T47D (cell line): Measurements from ENCODE around the gene SLC38A10.
A peak's percentile ranks its signal among the peaks of the same experiment; 100 is the strongest.

Source experiments
- DNase-seq, 2 experiments: peaks; one replicate each; pipeline versions ENCODE4 v3.0.0 to v3.0.0-alpha.2; 2011 to 2012; ENCODE audit warnings: low read depth in 1 of 2, low spot score in 1 of 2
- JUND ChIP-seq: IDR thresholded peaks from 2 replicates; pipeline ENCODE4 v1.6.1; 2012; ENCODE audit warnings: low read depth
- in situ Hi-C: cut with HindIII; loops from 2 replicates; pipeline ENCODE4 v1.10.0; 2016; ENCODE audit warnings: low sequenced_read_pairs, low pct_unique_long_range_greater_than_20kb

The SLC38A10 gene

DNA sequence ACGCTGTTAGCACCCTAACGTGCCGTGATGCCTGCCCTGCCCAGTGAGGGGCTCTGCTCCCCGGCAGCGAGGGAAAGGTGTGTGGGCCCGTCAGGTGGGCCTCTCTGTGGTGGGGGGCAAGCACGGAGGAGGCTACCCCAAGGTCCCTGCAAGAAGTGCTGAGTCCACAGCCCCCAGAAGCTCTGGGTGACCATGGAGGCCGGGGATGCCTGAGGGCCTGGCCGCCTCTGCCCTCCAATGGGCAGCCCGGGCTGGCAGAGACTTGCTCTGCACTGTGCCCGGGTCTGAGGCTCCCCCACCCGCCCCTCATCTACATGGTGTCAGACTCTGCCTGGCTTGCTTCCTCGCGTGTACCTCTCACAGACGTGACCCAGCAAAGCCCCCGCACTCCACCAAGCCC is 12.2 kb downstream of the SLC38A10 start:
- in situ Hi-C loops: no loop called here
- no peak for TF ChIP-seq JUND
- no peak for DNase-seq

DNA sequence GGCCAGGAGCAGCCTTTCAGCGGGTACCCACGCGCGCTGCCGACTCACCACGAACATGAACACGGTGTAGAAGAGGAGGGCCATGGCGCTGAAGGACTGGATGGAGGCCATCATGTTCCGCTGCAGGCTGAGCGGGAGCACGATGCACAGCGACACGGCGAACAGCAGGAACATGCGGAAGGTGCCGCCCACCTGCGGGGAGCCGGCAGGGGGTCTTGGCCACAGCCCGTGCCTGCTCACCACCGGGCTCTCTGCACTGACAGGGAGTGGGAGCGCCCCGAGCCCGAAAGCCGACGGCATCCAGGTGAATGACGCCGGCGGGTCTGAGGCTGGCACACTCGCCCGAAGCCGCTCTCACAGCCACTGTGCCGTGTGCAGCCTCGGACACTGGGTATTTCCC is 13.0 kb downstream of the SLC38A10 start:
- in situ Hi-C loops: no loop called here
- TF ChIP-seq JUND: no peak
- no peak for DNase-seq

DNA sequence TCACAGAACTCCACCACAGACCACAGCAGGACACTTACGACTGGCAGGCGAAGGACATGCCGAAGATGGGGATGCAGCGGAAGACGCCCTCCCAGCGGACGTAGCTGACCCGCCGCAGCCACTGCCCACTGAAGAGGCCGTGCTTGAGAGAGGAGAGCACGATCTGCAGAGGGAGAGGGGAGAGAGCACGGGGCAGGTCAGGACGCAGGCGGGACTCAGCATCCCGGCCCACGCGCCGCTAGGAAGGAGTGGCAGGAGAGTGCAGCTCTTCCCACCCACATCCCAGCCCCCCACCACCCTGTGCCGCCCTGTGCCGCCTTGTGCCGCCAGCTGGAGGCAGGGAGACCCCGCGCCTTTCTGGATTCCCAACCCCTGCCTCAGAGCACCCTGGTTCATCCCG is 14.5 kb downstream of the SLC38A10 start:
- no peak for TF ChIP-seq JUND
- no peak for DNase-seq
- in situ Hi-C loops: no loop called here

DNA sequence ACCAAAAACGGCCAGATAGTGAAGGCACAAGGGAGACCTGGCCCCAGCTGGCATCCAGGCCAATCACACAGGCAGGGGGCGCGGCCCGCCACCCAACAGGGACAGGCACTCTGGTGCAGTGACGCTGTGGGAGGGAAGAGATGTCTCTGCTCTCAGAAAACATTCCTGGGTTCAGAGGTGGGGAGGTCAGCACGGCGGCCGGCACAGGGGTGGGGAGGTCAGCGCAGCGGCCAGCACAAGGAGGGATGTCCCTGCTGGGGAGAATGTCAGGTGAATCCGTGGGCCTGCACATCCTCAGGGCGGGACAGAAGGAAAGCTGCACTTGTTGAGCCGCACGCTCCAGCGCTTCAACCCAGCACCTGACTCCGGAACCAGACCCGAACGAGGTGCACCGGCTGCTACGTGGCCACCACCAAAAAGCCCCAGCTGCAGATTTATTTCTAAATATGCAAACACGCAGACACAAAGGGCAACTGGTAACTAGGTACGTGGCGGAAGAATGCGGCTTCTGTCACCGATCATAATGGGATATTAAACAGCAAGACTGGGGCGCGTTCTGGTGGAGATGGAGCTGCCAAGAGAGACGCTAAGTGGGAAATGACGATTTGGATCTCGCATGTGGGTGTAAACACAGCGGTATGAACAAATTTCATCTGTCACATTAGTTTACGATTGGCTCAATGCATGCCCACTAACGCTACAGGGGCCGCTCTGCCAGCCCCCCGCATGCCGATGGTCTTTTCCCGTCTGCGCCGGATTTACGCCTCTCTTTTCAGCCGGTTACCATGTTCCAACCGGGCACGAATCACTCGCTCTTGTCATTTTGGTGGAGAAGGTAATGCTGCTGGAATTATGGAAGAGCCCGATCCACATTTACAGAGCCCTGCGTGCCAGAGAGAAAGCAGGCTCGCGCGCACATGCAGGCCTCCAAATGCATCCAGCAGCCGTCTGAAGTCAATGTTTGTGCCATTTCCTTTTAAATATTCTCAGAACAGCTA is 15.5 kb downstream of the SLC38A10 start:
- in situ Hi-C loops: no loop called here
- DNase-seq: no peak
- no peak for TF ChIP-seq JUND

DNA sequence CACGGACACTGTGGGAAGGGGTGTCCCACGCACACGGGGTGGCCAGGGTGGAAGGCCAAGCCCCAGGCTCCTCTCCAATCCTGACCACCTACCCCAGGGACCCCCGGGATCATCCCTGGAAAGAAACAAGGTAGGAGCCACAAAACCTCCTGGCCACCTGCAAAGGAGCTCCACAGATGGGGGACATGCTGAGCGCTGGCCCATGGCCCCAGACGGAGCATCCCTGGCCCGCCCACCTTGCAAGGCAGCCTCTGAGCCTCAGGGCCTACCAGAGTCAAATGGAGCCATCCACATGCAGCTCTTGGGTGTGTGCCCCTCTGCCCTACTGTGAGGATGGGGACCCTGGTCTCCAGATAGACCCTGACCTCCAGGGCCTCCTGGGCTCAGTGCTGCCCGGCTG is 16.3 kb downstream of the SLC38A10 start:
- DNase-seq: no peak
- in situ Hi-C loops: no loop called here
- no peak for TF ChIP-seq JUND

DNA sequence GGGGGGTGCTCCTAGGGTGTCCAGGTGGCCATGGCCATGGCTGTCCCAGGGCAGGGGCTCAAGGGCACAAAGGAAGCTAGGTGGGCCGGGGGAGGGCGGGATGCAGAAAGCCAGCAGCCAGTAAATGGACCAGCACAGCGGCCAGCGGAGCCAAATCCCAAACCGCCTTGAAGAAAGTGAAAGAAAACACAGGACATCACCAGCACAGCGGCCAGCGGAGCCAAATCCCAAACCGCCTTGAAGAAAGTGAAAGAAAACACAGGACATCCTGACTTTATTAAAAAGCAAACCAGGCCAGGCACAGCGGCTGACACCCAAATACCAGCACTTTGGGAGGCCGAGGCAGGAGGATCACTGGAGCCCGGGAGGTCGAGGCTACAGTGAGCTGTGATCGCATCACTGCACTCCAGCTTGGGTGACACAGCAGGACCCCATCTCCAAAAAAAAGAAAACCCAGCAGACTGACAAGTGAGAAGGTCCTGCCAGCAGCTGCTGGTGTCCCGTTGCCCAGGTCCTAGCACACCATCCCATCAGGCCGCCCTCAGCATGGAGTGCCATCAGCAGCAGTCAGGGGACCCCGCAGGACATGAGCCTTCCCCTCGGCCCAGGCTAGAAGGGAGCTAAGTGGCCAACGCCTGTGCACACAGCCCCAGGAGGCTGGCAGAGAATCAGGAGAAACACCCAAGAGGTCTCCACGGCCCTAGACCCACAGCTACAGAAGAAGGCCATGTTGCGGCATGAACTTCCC is 17.0 kb downstream of the SLC38A10 start:
- no peak for TF ChIP-seq JUND
- DNase-seq: no peak
- in situ Hi-C loops: no loop called here

DNA sequence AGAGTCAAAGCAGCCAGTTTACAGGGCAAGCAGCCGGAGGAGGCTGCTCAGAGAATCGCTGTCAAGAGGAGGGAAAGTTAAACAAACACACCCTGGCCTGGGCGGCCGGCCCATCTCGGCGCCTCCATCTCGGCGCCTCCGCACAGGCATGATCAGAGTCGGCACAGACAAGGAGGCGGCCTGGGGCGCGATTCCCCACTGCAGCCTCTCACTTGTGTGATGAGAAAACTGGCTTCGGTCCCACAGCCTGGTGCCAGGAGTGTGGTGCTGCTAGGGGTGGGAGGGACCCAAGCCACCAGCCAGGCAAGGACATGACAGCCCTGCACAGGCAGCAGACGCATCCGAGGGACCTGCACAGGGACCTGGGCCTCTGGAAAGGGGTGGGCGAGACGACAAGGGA is 17.7 kb downstream of the SLC38A10 start:
- TF ChIP-seq JUND: no peak
- in situ Hi-C loops: no loop called here
- no peak for DNase-seq

DNA sequence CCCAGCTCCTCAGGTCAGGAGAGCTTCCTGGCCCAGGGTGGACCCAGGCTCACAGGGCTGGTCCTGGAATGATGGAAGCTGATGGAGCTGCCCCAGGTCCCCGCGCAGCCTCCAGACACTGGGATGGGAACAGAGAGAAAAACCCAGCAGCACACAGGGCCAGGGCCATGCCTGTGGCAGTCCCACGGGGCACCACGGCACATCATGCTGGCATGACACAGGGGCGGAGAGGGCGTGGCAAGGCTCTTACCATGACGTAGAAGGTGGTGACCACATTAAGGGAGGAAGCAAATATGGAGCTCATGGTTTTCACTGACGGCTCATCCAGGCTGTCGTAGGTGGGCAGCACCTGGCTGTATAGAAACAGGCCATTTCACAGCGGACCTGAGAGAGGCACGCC is 18.3 kb downstream of the SLC38A10 start:
- DNase-seq: no peak
- in situ Hi-C loops: no loop called here
- TF ChIP-seq JUND: no peak

DNA sequence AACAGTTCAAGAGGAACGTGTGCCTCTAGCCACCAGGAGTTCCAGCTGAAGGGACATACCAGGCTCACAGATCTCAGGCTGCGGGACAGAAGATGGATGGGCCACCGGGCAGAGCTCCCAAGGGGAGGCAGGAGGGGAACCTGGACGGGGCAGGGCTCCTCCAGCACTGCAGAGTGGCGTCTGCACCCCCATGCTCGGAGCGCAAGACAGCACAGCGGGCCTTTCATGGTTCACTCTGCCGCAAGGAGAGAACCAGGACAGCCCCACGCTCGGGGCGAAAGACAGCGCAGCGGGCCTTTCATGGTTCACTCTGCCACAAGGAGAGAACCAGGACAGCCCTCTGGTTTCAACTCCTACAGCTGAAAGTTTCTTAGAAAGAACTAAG is 20.6 kb downstream of the SLC38A10 start:
- DNase-seq: no peak
- TF ChIP-seq JUND: no peak
- in situ Hi-C loops: no loop called here

DNA sequence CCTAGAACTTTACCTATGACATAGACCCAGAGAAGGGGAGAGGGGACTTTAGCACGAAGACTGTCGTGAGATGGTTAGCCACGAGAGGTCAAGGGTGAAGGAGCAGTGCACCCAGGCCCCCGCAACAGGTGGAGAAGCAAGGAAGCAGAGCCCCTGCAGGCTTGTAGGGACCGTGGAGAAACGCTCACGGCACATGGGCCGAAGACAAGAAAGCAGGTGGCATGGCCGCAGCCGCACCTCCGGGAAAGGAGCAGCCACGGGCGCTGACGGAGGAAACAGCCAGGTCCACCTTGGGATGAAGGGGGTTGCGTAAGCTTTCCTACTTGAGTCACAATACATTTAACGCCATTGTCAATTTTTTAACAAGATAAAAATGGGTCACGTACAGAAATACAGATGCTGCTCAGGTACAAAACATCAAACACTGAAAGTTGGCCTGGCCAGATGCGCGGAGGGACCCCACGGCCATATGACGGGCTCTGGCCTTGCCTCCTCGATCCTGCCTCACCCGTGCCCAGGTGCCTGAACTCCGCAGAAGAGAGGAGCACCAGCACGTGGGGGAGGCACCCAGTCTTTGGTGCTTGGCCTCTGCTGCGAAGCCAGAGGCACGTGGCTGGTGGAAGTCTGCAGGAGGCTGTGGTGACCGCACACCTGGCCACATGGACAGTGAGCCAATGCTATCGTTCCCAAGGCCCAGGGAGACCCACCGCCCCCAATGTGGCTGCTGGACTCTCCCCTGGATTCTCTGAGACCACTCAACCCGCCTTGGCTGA is 21.2 kb downstream of the SLC38A10 start:
- in situ Hi-C loops: no loop called here
- no peak for DNase-seq
- TF ChIP-seq JUND: no peak

DNA sequence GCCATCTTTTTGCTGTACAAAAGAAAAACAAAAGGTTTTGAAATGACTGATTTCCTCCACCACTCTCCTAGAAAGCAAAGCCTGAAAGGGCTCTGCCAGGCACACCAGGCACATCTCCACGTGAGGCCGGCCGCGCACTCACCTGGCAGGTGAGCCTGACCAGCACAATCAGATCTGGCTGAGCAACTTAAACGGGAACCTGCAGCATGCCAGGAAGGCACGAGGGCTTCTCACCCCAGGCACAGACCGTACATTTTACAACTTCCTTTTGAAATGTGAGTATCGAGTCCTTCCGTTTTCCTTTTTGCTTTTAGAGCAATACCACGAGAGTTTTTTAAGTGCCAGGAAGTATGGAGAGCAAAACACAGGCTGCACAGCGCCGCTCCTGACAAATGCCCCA is 22.5 kb downstream of the SLC38A10 start:
- TF ChIP-seq JUND: no peak
- peak; percentile 50 to 71 for DNase-seq
- in situ Hi-C loops: no loop called here

DNA sequence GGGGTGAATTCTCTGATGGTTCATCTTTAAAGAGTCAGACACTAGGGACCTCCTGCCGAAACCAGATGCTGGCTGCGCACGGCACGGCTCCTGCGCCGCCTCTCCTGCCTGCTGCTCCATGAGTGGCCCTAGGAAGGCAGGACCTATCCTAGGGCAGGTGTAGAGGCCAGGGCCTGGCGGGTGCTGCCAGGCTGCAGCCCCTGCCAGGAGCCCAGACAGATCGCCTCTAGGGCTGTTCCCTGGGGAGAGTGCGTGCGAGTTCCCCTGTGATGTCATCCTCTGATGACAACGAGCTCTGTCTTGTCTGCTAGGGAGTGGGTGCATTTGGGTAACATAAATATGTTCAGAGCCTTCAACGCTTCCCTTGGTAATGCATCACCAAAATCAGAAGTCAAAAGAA is 23.9 kb downstream of the SLC38A10 start:
- in situ Hi-C loops: no loop called here

More for the DNA sequence above, 23.9 kb downstream of the SLC38A10 start:
- no peak for TF ChIP-seq JUND
- no peak for DNase-seq
